Smooth muscle cell (in vitro differentiated cells): ENCODE results near the gene PATJ. TPM values are rescaled to one million over a fixed set of nuclear protein-coding genes. Genes with fewer than 3 reads are reported as not detected.

Experiments used
- DNase-seq: peaks from one replicate; lab custom pipeline; 2025; ENCODE audit not compliant: unreplicated experiment; lab: John Stamatoyannopoulos, UW
- H2AFZ ChIP-seq: fragments of 200-600 bp; sonication (generic); 2 replicates; pipeline ENCODE4 v1.6.0; 2016; ENCODE audit warnings: antibody characterized with exemption, low read depth, mild to moderate bottlenecking
- H3F3A ChIP-seq: fragments of 200-600 bp; sonication (generic); 2 replicates; pipeline ENCODE4 v1.6.0; 2017; ENCODE audit warnings: antibody characterized with exemption, low read depth
- H3K27ac ChIP-seq: fragments of 200-600 bp; sonication (generic); 2 replicates; pipeline ENCODE4 v1.5.1; 2016; ENCODE audit warnings: low read depth, mild to moderate bottlenecking
- H3K27me3 ChIP-seq: fragments of 200-600 bp; sonication (generic); 2 replicates; pipeline ENCODE4 v1.6.1; 2016; ENCODE audit warnings: low read depth, mild to moderate bottlenecking
- H3K36me3 ChIP-seq: fragments of 200-600 bp; sonication (generic); 2 replicates; pipeline ENCODE4 v1.5.1; 2016; ENCODE audit warnings: low read depth
- H3K4me1 ChIP-seq: fragments of 200-600 bp; sonication (generic); 2 replicates; pipeline ENCODE4 v1.5.1; 2016; ENCODE audit warnings: low read depth
- H3K4me2 ChIP-seq: fragments of 200-600 bp; sonication (generic); 2 replicates; pipeline ENCODE4 v1.6.0; 2016; ENCODE audit warnings: mild to moderate bottlenecking
- H3K4me3 ChIP-seq: fragments of 200-600 bp; sonication (generic); 2 replicates; pipeline ENCODE4 v1.5.1; 2016; ENCODE audit warnings: mild to moderate bottlenecking
- H3K79me2 ChIP-seq: fragments of 200-600 bp; sonication (generic); 2 replicates; pipeline ENCODE4 v1.6.0; 2016; ENCODE audit warnings: low read depth, mild to moderate bottlenecking
- H3K9ac ChIP-seq: fragments of 200-600 bp; sonication (generic); 2 replicates; pipeline ENCODE4 v1.6.0; 2016; ENCODE audit warnings: low read depth
- H3K9me3 ChIP-seq: fragments of 200-600 bp; sonication (generic); replicated peaks from 2 replicates; pipeline ENCODE4 v1.5.1; 2016; ENCODE audit warnings: low read depth
- H4K20me1 ChIP-seq: fragments of 200-600 bp; sonication (generic); 2 replicates; pipeline ENCODE4 v1.6.0; 2016; ENCODE audit warnings: low read depth
- CTCF ChIP-seq: fragments of 200-600 bp; sonication (generic); IDR thresholded peaks from 2 replicates; pipeline ENCODE4 v1.5.1; 2017; ENCODE audit warnings: borderline replicate concordance, mild to moderate bottlenecking, antibody characterized with exemption; ENCODE audit not compliant: insufficient read depth, poor library complexity, severe bottlenecking
- WGBS: methylation state at CpG from one replicate; pipeline ENCODE4 v1.1.7; 2016; ENCODE audit warnings: low lambda C conversion rate; 5-methylcytosine and 5-hydroxymethylcytosine counted together
- polyA plus RNA-seq: library from polyadenylated mRNA; unstranded; fragments of >200 nt; fragmentation: Nextera tagmentation; extraction: Ambion mirVana; gene quantifications from 2 replicates; pipeline ENCODE4 v1.2.1, GENCODE V29; 2016
- total RNA-seq: library from RNA; depleted of rRNA; stranded (reverse); fragments of >200 nt; gene quantifications from 2 replicates; pipeline ENCODE4 v1.2.3, GENCODE V29; 2014

PATJ gene
- total and polyA plus RNA-seq, 2 experiments from 2014 or later, result 3.5 to 12.3 TPM

- H3K4me2 ChIP-seq, result no peak overlapping the region
- H3K27me3 ChIP-seq, result no peaks in the 10 kb centered on the region
- no peaks in the 10 kb centered on the region for H3K4me1 ChIP-seq
- no peaks in the 10 kb centered on the region for H4K20me1 ChIP-seq
- no peak for DNase-seq
- H3K36me3 ChIP-seq, result no peaks in the 10 kb centered on the region
- H3F3A ChIP-seq, result no peaks in the 10 kb centered on the region
- TF ChIP-seq CTCF, result no peak
- no peak overlapping the region for H2AFZ ChIP-seq
- H3K4me3 ChIP-seq, result no peak overlapping the region
- H3K27ac ChIP-seq, result no peak overlapping the region
- no peaks in the 10 kb centered on the region for H3K9me3 ChIP-seq
- no peaks in the 10 kb centered on the region for H3K79me2 ChIP-seq
- 96% methylated on average over 1 of the region's 1 CpG for WGBS
- H3K9ac ChIP-seq, result no peak overlapping the region
Measured at GRCh38 chr1:61818992-61819391, 76.7 kb downstream of the PATJ start.

GRCh38 chr1:61819421-61819820 is 77.1 kb downstream of the PATJ start:
- 98% methylated on average over 9 of the region's 9 CpGs for WGBS
- Histone ChIP-seq H3K79me2 (no peaks in the 10 kb centered on the region), H3K4me1 (no peaks in the 10 kb centered on the region), H3K4me3 (no peak overlapping the region), H2AFZ (no peak overlapping the region), H3K9me3 (no peaks in the 10 kb centered on the region), H3K9ac (no peak overlapping the region), H3K36me3 (no peaks in the 10 kb centered on the region), H3K27me3 (no peaks in the 10 kb centered on the region), H3K27ac (no peak overlapping the region), H3F3A (no peaks in the 10 kb centered on the region), H4K20me1 (no peaks in the 10 kb centered on the region), H3K4me2 (no peak overlapping the region)
- no peak for DNase-seq
- TF ChIP-seq CTCF, result no peak

- TF ChIP-seq CTCF, result no peak
- WGBS, result 19% methylated on average over 1 of the region's 1 CpG
- Histone ChIP-seq H3K4me3 (no peak overlapping the region), H3K27me3 (no peaks in the 10 kb centered on the region), H3K36me3 (peaks cover 4% of the 10 kb centered on the region), H3F3A (no peaks in the 10 kb centered on the region), H3K27ac (no peak overlapping the region), H3K9me3 (no peaks in the 10 kb centered on the region), H4K20me1 (no peaks in the 10 kb centered on the region), H3K9ac (no peak overlapping the region), H3K4me1 (no peaks in the 10 kb centered on the region), H2AFZ (no peak overlapping the region), H3K79me2 (no peaks in the 10 kb centered on the region), H3K4me2 (peak overlapping the region; percentile 13)
- no peak for DNase-seq
Measured at GRCh38 chr1:61825393-61825792, 83.1 kb downstream of the PATJ start.

GRCh38 chr1:61828805-61829204 is 86.5 kb downstream of the PATJ start:
- Histone ChIP-seq H3K9me3 (no peaks in the 10 kb centered on the region), H3K79me2 (no peaks in the 10 kb centered on the region), H3K9ac (no peak overlapping the region), H3K4me2 (no peak overlapping the region), H3K4me1 (no peaks in the 10 kb centered on the region), H4K20me1 (no peaks in the 10 kb centered on the region), H3K27me3 (no peaks in the 10 kb centered on the region), H3K36me3 (peaks cover 4% of the 10 kb centered on the region), H3K27ac (no peak overlapping the region), H2AFZ (no peak overlapping the region), H3F3A (no peaks in the 10 kb centered on the region), H3K4me3 (no peak overlapping the region)
- no peak for DNase-seq
- 92% methylated on average over 3 of the region's 3 CpGs for WGBS
- TF ChIP-seq CTCF, result no peak
